H1 (cell line): ENCODE results near the gene EPB41L5. TPM values are rescaled to one million over a fixed set of nuclear protein-coding genes. Genes with fewer than 3 reads are reported as not detected.
A peak's percentile ranks its signal among the peaks of the same experiment; 100 is the strongest.

ENCODE experiments used
- CTCF ChIA-PET: fragments of 300-600 bp; sonication (Branson Sonifier 250); formaldehyde crosslinking; loops from one replicate; lab custom pipeline; 2021; ENCODE audit not compliant: partially characterized antibody; lab: Charles Lee
- POLR2A ChIA-PET: fragments of 300-600 bp; sonication (Branson Sonifier 250); formaldehyde crosslinking; loops from one replicate; lab custom pipeline; 2021; ENCODE audit warnings: inconsistent platforms; ENCODE audit not compliant: partially characterized antibody; lab: Charles Lee
- DNase-seq, 2 experiments: peaks; one replicate each; pipeline versions ENCODE4 v3.0.0 to v3.0.0-alpha.2; 2010 to 2022; ENCODE audit warnings: low spot score in 2 of 2, low read depth in 1 of 2, mixed read lengths in 1 of 2
- FAIRE-seq: peaks from 2 replicates; lab custom pipeline; 2011; peaks lifted over from hg19 to GRCh38; lab: Jason Lieb, UNC
- H2AFZ ChIP-seq: 2 replicates; pipeline ENCODE4 v1.8.1; 2012; ENCODE audit warnings: low read length, inconsistent platforms
- H2AK5ac ChIP-seq: 2 replicates; pipeline ENCODE4 v1.6.1; 2013; ENCODE audit warnings: low read depth, low read length
- H2BK120ac ChIP-seq: replicated peaks from 2 replicates; pipeline ENCODE3; 2013; ENCODE audit warnings: low read depth, low read length, inconsistent platforms
- H2BK12ac ChIP-seq: 2 replicates; pipeline ENCODE4 v1.6.1; 2013; ENCODE audit warnings: low read depth, low read length
- H2BK15ac ChIP-seq: 2 replicates; pipeline ENCODE4 v1.6.1; 2013; ENCODE audit warnings: low read length
- H2BK20ac ChIP-seq: 2 replicates; pipeline ENCODE4 v1.6.1; 2013; ENCODE audit warnings: low read length
- H2BK5ac ChIP-seq: 2 replicates; pipeline ENCODE4 v1.6.1; 2013; ENCODE audit warnings: low read depth, low read length
- H3K14ac ChIP-seq: 2 replicates; pipeline ENCODE4 v1.6.1; 2013; ENCODE audit warnings: inconsistent platforms; ENCODE audit not compliant: insufficient read length
- H3K18ac ChIP-seq: 2 replicates; pipeline ENCODE4 v1.6.1; 2013; ENCODE audit warnings: low read length; ENCODE audit errors: extremely low read depth
- H3K23ac ChIP-seq: 2 replicates; pipeline ENCODE4 v1.6.1; 2013; ENCODE audit warnings: inconsistent platforms; ENCODE audit not compliant: insufficient read length
- H3K23me2 ChIP-seq: 2 replicates; pipeline ENCODE4 v1.6.1; 2013; ENCODE audit warnings: low read depth, low read length
- H3K27ac ChIP-seq: 2 replicates; pipeline ENCODE4 v1.6.1; 2011; ENCODE audit warnings: low read depth, low read length, inconsistent platforms
- H3K27me3 ChIP-seq, 4 experiments: replicated peaks in 1 of 4; 1 replicate in 1 of 4; 2 replicates in 3 of 4; pipeline versions ENCODE4 v1.6.1 to v1.8.1; 2011 to 2013; ENCODE audit warnings: low read length in 3 of 4, mild to moderate bottlenecking in 3 of 4, inconsistent platforms in 2 of 4, mixed read lengths in 2 of 4, moderate library complexity in 1 of 4; ENCODE audit not compliant: control insufficient read depth in 3 of 4, insufficient read depth in 3 of 4; ENCODE audit errors: extremely low read depth in 1 of 4
- H3K36me3 ChIP-seq, 4 experiments: 2 replicates each; pipeline versions ENCODE4 v1.6.1 to v1.8.1; 2011 to 2013; ENCODE audit warnings: mild to moderate bottlenecking in 4 of 4, low read length in 3 of 4, moderate library complexity in 2 of 4, control low read depth in 1 of 4, inconsistent platforms in 1 of 4; ENCODE audit not compliant: insufficient read depth in 4 of 4, control insufficient read depth in 2 of 4
- H3K4ac ChIP-seq: replicated peaks from 2 replicates; pipeline ENCODE3; 2013; ENCODE audit warnings: low read length, low read depth, mixed read lengths, inconsistent platforms; ENCODE audit not compliant: insufficient read length
- H3K4me1 ChIP-seq, 4 experiments: replicated peaks in 1 of 4; 1 replicate in 1 of 4; 2 replicates in 3 of 4; pipeline versions ENCODE4 v1.6.1 to v1.8.1; 2011 to 2013; ENCODE audit warnings: low read length in 3 of 4, inconsistent platforms in 2 of 4, mixed read lengths in 1 of 4; ENCODE audit not compliant: insufficient read depth in 4 of 4, control insufficient read depth in 3 of 4
- H3K4me2 ChIP-seq, 2 experiments: 2 replicates each; pipeline versions ENCODE4 v1.6.1 to v1.8.1; 2011 to 2013; ENCODE audit warnings: low read depth in 2 of 2, low read length in 2 of 2, control low read depth in 1 of 2, inconsistent platforms in 1 of 2, mild to moderate bottlenecking in 1 of 2; ENCODE audit not compliant: insufficient read depth in 1 of 2
- H3K4me3 ChIP-seq, 4 experiments: fragments of 200-600, 300-600 bp in 1 of 4; sonication (generic), shearing (Covaris generic), sonication (Bioruptor Twin) in 1 of 4; 2 replicates each; pipeline versions ENCODE4 v1.5.1 to v1.8.1; 2011 to 2016; ENCODE audit warnings: low read length in 4 of 4, low read depth in 3 of 4, control low read depth in 2 of 4, inconsistent platforms in 2 of 4, mild to moderate bottlenecking in 2 of 4, mixed read lengths in 1 of 4, moderate library complexity in 1 of 4; ENCODE audit not compliant: insufficient read depth in 2 of 4; ENCODE audit errors: extremely low read depth in 1 of 4
- H3K56ac ChIP-seq: replicated peaks from 2 replicates; pipeline ENCODE3; 2013; ENCODE audit warnings: low read depth, mild to moderate bottlenecking, mixed read lengths, low read length, inconsistent platforms; ENCODE audit not compliant: insufficient read length
- H3K79me1 ChIP-seq: 2 replicates; pipeline ENCODE4 v1.6.1; 2013; ENCODE audit warnings: low read depth, low read length, control low read depth
- H3K79me2 ChIP-seq, 2 experiments: 2 replicates each; pipeline versions ENCODE4 v1.6.1 to v1.8.1; 2012 to 2013; ENCODE audit warnings: low read length in 2 of 2, mild to moderate bottlenecking in 2 of 2, inconsistent platforms in 1 of 2; ENCODE audit not compliant: insufficient read depth in 2 of 2, control insufficient read depth in 1 of 2
- H3K9ac ChIP-seq, 4 experiments: replicated peaks in 1 of 4; 1 replicate in 1 of 4; 2 replicates in 3 of 4; pipeline versions ENCODE4 v1.6.1 to v1.8.1; 2011 to 2013; ENCODE audit warnings: low read depth in 3 of 4, low read length in 3 of 4, control low read depth in 2 of 4, mild to moderate bottlenecking in 2 of 4, moderate library complexity in 2 of 4, inconsistent platforms in 1 of 4; ENCODE audit errors: extremely low read depth in 1 of 4
- H3K9me3 ChIP-seq, 2 experiments: 2 replicates each; pipeline versions ENCODE4 v1.6.1 to v1.8.1; 2012 to 2013; ENCODE audit warnings: mild to moderate bottlenecking in 2 of 2, moderate library complexity in 2 of 2, control low read depth in 1 of 2, inconsistent platforms in 1 of 2, low read depth in 1 of 2, low read length in 1 of 2, mixed read lengths in 1 of 2; ENCODE audit not compliant: insufficient read depth in 2 of 2
- H4K20me1 ChIP-seq, 2 experiments: replicated peaks in 1 of 2; 2 replicates each; pipeline versions ENCODE3 to v1.8.1; 2011 to 2013; ENCODE audit warnings: inconsistent platforms in 2 of 2, low read length in 2 of 2, mild to moderate bottlenecking in 1 of 2; ENCODE audit not compliant: insufficient read depth in 2 of 2, control insufficient read depth in 1 of 2
- H4K5ac ChIP-seq: 2 replicates; pipeline ENCODE4 v1.6.1; 2013; ENCODE audit warnings: low read length, low read depth, mixed read lengths, inconsistent platforms; ENCODE audit not compliant: insufficient read length
- H4K8ac ChIP-seq: 2 replicates; pipeline ENCODE4 v1.8.0; 2013; ENCODE audit warnings: mild to moderate bottlenecking, moderate library complexity, low read length, inconsistent platforms; ENCODE audit not compliant: insufficient read depth; ENCODE audit errors: extremely low read depth
- H4K91ac ChIP-seq: replicated peaks from 2 replicates; pipeline ENCODE3; 2013; ENCODE audit warnings: low read length, mixed read lengths, inconsistent platforms; ENCODE audit not compliant: insufficient read length
- EP300 ChIP-seq, 2 experiments: IDR thresholded peaks; 1 replicate in 1 of 2; 2 replicates in 1 of 2; pipeline ENCODE4 v1.6.1; 2011 to 2012; ENCODE audit warnings: low read depth in 2 of 2, low read length in 2 of 2, mild to moderate bottlenecking in 2 of 2, borderline replicate concordance in 1 of 2, inconsistent platforms in 1 of 2, moderate library complexity in 1 of 2
- NRF1 ChIP-seq: IDR thresholded peaks from 2 replicates; pipeline ENCODE4 v1.6.1; 2011; ENCODE audit warnings: mild to moderate bottlenecking, low read depth, low read length, improper control_type of control experiment
- RBBP5 ChIP-seq: IDR thresholded peaks from 2 replicates; pipeline ENCODE4 v1.7.1; 2012; ENCODE audit warnings: low read depth, mild to moderate bottlenecking, inconsistent platforms, low read length, moderate library complexity, borderline replicate concordance
- SP2 ChIP-seq: IDR thresholded peaks from 2 replicates; pipeline ENCODE4 v1.6.1; 2012; ENCODE audit warnings: mild to moderate bottlenecking, low read length, inconsistent platforms
- WGBS, 2 experiments: shearing (Covaris generic) in 1 of 2; methylation state at CpG; one replicate each; pipeline versions ENCODE4 v1.1.6 to v1.1.7; 2013 to 2015; ENCODE audit warnings: low lambda C conversion rate in 2 of 2, mixed read lengths in 2 of 2, inconsistent platforms in 1 of 2, low coverage in 1 of 2, missing lambda C conversion rate in 1 of 2; ENCODE audit not compliant: insufficient replicate concordance in 2 of 2, insufficient coverage in 1 of 2, insufficient read length in 1 of 2; ENCODE audit errors: extremely low coverage in 1 of 2, missing lambda C conversion rate in 1 of 2; 5-methylcytosine and 5-hydroxymethylcytosine counted together
- polyA plus RNA-seq, 7 experiments: library from polyadenylated mRNA; depleted of rRNA in 3 of 7; stranded (reverse) in 5 of 7; unstranded in 2 of 7; fragments of >200 nt in 5 of 7; fragments of 200-250 nt in 2 of 7; gene quantifications; 1 replicate in 5 of 7; 2 replicates in 1 of 7; 4 replicates in 1 of 7; pipeline versions ENCODE4 v1.2.1 to v1.2.3, GENCODE V29; 2011 to 2013; ENCODE audit warnings: missing spikeins in 2 of 7, mixed read lengths in 2 of 7
- total RNA-seq: library from RNA; stranded (reverse); fragmentation: NEBNext Ultra II Directional; extraction: Animal tissue kit (Norgen Biotek cat#: 25700); gene quantifications from 2 replicates; pipeline ENCODE4 v1.2.1, GENCODE V29; 2021

The EPB41L5 gene
- total and polyA plus RNA-seq, 2 of the 8 experiments (the other 6 are each of a cell fraction or from before 2014, with no cell fraction given), result 13.5 to 32.3 TPM

DNA sequence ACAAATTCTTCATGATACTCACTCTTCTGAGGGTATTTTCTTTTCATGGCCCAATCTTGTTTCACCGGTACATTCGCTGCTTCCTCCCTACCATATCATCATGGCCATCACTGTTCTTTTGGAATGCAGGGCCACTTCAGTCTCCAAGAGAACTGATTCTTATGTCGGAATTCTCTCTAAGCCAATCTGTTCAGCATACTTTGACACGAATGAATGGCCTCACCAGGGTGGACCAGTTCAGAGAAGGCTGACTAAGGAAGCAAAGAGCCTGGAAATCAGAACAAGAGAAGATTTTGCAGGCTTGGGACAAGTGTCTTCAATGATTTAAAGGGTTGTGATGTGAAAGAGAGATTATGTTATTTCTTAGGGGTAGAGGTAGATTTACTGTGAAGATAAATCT is 5.0 kb upstream of the EPB41L5 start:
- FAIRE-seq, result no peak
- 95% methylated on average over 4 of the region's 4 CpGs; no CpG with 5 or more reads in 1 of the 2 experiments for WGBS, 2 experiments

More for the DNA sequence above, 5.0 kb upstream of the EPB41L5 start:
- Histone ChIP-seq H3K23ac (no peak overlapping the region), H2AK5ac (no peak overlapping the region), H3K79me2 (no peaks in the 10 kb centered on the region), H3K4me3 (no peak overlapping the region), H3K4me1 (peaks cover 0 to 3% (median 0%) of the 10 kb centered on the region in 4 experiments; a peak in 2 of 7 replicates), H2BK5ac (no peak overlapping the region), H3K9ac (no peak overlapping the region), H3K4ac (no peak overlapping the region), H2BK12ac (no peak overlapping the region), H4K20me1 (peaks cover 0 to 2% of the 10 kb centered on the region in 2 experiments), H4K91ac (no peak overlapping the region), H3K18ac (no peak overlapping the region), H3K9me3 (no peaks in the 10 kb centered on the region)
- DNase-seq, result no peak
- no peak for TF ChIP-seq SP2
- no peak for TF ChIP-seq EP300 (IDR thresholded peaks at IDR 0.05; ENCODE audit: borderline replicate concordance in 1 of 2, low read depth in 2 of 2, low read length in 2 of 2)
- TF ChIP-seq NRF1, result no peak
- no peak for TF ChIP-seq RBBP5
- TF ChIP-seq, all 59 proteins: peak for 0
- H3K27me3 ChIP-seq, result peaks cover 0 to 7% (median 5%) of the 10 kb centered on the region in 4 experiments; a peak in 4 of 7 replicates
- H3K23me2 ChIP-seq, result no peaks in the 10 kb centered on the region
- CTCF ChIA-PET, result interaction anchor here (0.6 to 1.6 kb wide), 3 partner anchors 11 to 199 kb away, joined by 3 to 6 read pairs (median 3); no protein-coding TSS in a partner anchor
- no peak overlapping the region for H4K8ac ChIP-seq
- no peak overlapping the region for H3K14ac ChIP-seq
- H3K56ac ChIP-seq, result no peak overlapping the region
- POLR2A ChIA-PET, result no interaction called here
- H2AFZ ChIP-seq, result 0 out of 2 replicates have a peak overlapping the region, but pooled peaks have one; percentile 16
- H4K5ac ChIP-seq, result no peak overlapping the region
- no peak overlapping the region for H2BK120ac ChIP-seq
- H3K4me2 ChIP-seq, result no peak overlapping the region
- H3K79me1 ChIP-seq, result no peaks in the 10 kb centered on the region; the same call in 1 of the 2 replicates
- no peaks in the 10 kb centered on the region for H3K36me3 ChIP-seq
- no peak overlapping the region for H2BK15ac ChIP-seq
- H2BK20ac ChIP-seq, result no peak overlapping the region
- no peak overlapping the region for H3K27ac ChIP-seq
